ENCODE measurements around the gene MAP1LC3B2.

DNA sequence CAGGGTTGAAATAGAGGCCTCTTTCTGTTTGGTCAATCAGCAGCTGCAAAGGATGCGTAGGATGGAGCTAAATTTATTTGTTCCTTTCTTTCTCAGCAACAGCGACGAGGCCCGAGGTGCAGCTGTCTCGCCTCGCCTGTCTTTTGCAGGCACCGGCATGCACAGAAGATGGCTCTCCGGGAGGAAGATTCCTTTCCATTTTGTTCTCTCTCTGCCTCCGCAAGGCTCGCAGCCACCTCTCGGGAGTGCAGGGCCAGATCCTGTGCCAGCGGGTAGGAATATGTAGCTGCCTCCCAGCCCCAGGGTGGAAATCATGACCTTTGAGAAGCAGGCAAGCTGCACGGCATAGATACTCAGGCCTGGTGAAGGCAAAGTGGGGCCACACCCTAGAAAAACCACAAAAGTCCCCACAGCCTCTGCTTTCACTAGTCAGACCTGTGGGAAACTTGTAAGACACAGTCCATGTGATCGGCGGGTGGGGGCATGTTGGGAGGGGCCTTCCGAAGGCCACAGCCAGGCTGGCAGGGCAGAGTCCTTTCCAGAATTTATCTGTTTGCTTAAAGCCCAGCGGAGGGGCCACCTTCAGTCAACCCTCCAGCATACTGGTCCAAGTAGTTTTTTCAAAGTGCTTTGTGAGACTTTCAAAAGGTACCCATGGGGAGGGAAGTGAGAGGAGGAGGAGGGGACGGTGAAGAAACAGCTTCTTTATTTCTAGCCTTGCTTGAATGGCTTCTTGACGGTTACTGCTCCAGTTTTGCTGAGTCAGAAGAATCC lies at the start of gene MAP1LC3B2:
- TF ChIP-seq POLR2AphosphoS5 (IDR thresholded peaks at IDR 0.05; ENCODE audit: borderline replicate concordance, low read depth, low read length) (no peak), EZH2 (IDR thresholded peaks at IDR 0.05) (no peak), FOXP2 (optimal IDR thresholded peaks at IDR 0.05; ENCODE audit: control extremely low read depth, extremely low read length, insufficient read depth) (no peak)
